Measurements from ENCODE around the gene HLTF.
A peak's percentile ranks its signal among the peaks of the same experiment; 100 is the strongest.

HLTF gene

DNA sequence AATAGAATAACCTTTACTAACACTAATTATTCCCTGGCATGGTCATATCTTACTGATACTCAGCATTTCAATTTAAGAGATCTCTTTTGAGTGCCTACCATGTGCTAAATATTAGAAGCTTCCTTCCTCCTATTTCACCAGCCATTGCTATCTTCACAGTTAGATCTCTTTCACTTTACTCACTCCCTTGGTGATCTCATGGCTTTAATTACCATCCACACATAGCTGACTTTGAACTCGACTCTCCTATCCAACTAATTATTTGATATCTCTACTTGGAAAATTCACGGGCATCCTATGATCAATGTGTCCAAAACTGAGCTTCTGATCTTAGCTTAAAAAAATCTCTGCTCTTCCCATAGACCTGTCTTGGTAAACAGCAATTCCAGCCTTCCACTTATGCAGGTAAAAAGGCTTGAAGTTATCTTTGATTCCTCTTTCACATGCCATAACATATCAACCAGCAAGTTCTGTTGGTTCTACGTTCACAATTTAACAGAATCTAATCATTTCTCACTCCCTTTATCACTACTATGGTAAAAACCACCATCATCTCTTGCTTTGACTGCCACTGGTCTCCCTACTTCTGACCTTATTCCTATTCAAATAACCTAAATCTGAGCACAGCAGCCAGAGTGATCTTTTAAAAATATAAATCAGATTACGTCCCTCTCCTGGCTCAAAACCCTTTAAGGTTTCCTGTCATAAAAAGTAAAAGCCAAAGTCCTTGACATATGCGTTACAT is 41.8 kb downstream of the HLTF start:
- no peak for TF ChIP-seq CTCF (IDR thresholded peaks at IDR 0.05; ENCODE audit: low read depth, low read length)
- no peak for DNase-seq (ENCODE audit: low read depth, low spot score)
- no peak overlapping the region for H3K4me3 ChIP-seq (ENCODE audit: low read depth, low read length)
- in situ Hi-C loops (cut with HindIII; ENCODE audit: low sequenced_read_pairs) = no loop called here

- in situ Hi-C loops (cut with HindIII; ENCODE audit: low sequenced_read_pairs) = no loop called here
- TF ChIP-seq CTCF (IDR thresholded peaks at IDR 0.05; ENCODE audit: low read depth, low read length) = no peak
- DNase-seq (ENCODE audit: low read depth, low spot score) = peak; percentile 62
- H3K4me3 ChIP-seq (ENCODE audit: low read depth, low read length) = no peak overlapping the region
Measured at GRCh38 chr3:149042789-149043386, 43.4 kb downstream of the HLTF start.

GRCh38 chr3:149038322-149038721 is 48.0 kb downstream of the HLTF start:
- no peak overlapping the region for H3K4me3 ChIP-seq (ENCODE audit: low read depth, low read length)
- in situ Hi-C loops (cut with HindIII; ENCODE audit: low sequenced_read_pairs) = no loop called here
- no peak for DNase-seq (ENCODE audit: low read depth, low spot score)
- TF ChIP-seq CTCF (IDR thresholded peaks at IDR 0.05; ENCODE audit: low read depth, low read length) = no peak

- in situ Hi-C loops (cut with HindIII; ENCODE audit: low sequenced_read_pairs) = no loop called here
- TF ChIP-seq CTCF (IDR thresholded peaks at IDR 0.05; ENCODE audit: low read depth, low read length) = no peak
- DNase-seq (ENCODE audit: low read depth, low spot score) = no peak
- no peak overlapping the region for H3K4me3 ChIP-seq (ENCODE audit: low read depth, low read length)
Measured at GRCh38 chr3:149037684-149038083, 48.6 kb downstream of the HLTF start.

- in situ Hi-C loops (cut with HindIII; ENCODE audit: low sequenced_read_pairs) = no loop called here
- DNase-seq (ENCODE audit: low read depth, low spot score) = no peak
- H3K4me3 ChIP-seq (ENCODE audit: low read depth, low read length) = no peak overlapping the region
- no peak for TF ChIP-seq CTCF (IDR thresholded peaks at IDR 0.05; ENCODE audit: low read depth, low read length)
Measured at GRCh38 chr3:149031096-149031495, 55.2 kb downstream of the HLTF start.

DNA sequence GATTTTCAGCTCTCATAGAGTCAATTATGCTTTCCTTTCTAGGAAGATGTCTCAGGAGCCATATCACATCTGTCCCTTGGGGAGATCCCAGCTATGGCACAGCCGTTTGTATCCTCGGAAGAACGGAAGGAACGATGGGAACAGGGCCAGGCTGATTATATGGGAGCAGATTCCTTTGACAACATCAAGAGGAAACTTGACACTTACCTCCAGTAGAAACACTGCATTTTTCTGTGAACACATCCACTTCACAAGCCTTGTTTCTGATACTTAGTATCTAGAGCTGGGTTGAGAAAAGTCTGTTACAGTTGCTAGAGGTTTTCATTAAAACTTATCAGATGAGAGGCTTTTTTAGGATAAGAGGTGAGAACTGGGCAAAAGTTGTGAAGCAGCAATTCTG is 59.6 kb downstream of the HLTF start:
- in situ Hi-C loops (cut with HindIII; ENCODE audit: low sequenced_read_pairs) = no loop called here
- no peak for TF ChIP-seq CTCF (IDR thresholded peaks at IDR 0.05; ENCODE audit: low read depth, low read length)
- DNase-seq (ENCODE audit: low read depth, low spot score) = no peak
- H3K4me3 ChIP-seq (ENCODE audit: low read depth, low read length) = no peak overlapping the region

Data from astrocyte of the spinal cord (primary cell).